NOMO-1 (cell line): ENCODE results near the gene ZNF263.

ENCODE experiments used
- DNase-seq, 2 experiments: peaks; one replicate each; lab custom pipeline; 2025; ENCODE audit not compliant: unreplicated experiment in 2 of 2; lab: John Stamatoyannopoulos, UW

ZNF263 gene

GRCh38 chr16:3282730-3283542, at the start of gene ZNF263:
Gene ZNF263, plus strand, starts transcription at chr16:3283491. Its CDS starts 328 bp downstream, at chr16:3283819.
- DNase-seq: peak; percentile 98 to 99

GRCh38 chr16:3234543-3234856, 48.8 kb upstream of the ZNF263 start:
- no peak for DNase-seq

- DNase-seq: peak; percentile 92
These were observed 48.3 kb upstream of the ZNF263 start, which contains the start of gene ZNF200 for GRCh38 chr16:3234857-3235561. Gene ZNF200, minus strand, starts transcription at chr16:3235158. Its CDS starts 1,403 bp downstream, at chr16:3233755.

GRCh38 chr16:3235856-3236669, 47.2 kb upstream of the ZNF263 start:
- no peak for DNase-seq

GRCh38 chr16:3241761-3242160, 41.5 kb upstream of the ZNF263 start:
- DNase-seq: no peak

- DNase-seq: peak; percentile 20 to 79
These were observed 40.6 kb upstream of the ZNF263 start for GRCh38 chr16:3242709-3243108.

GRCh38 chr16:3243882-3244281, 39.4 kb upstream of the ZNF263 start:
- no peak for DNase-seq

- DNase-seq: no peak
These were observed 37.3 kb upstream of the ZNF263 start for GRCh38 chr16:3246002-3246401.

- no peak for DNase-seq
These were observed 36.4 kb upstream of the ZNF263 start for GRCh38 chr16:3246876-3247275.

GRCh38 chr16:3248596-3248995, 34.7 kb upstream of the ZNF263 start:
- no peak for DNase-seq

GRCh38 chr16:3249020-3249419, 34.3 kb upstream of the ZNF263 start:
- DNase-seq: no peak

GRCh38 chr16:3249451-3249850, 33.8 kb upstream of the ZNF263 start:
- DNase-seq: no peak

- DNase-seq: no peak
These were observed 30.3 kb upstream of the ZNF263 start for GRCh38 chr16:3252967-3253366.

- no peak for DNase-seq
These were observed 29.0 kb upstream of the ZNF263 start for GRCh38 chr16:3254309-3254708.

GRCh38 chr16:3256146-3256865, 27.0 kb upstream of the ZNF263 start, which contains the start of gene MEFV:
Gene MEFV, minus strand, starts transcription at chr16:3256633. Its CDS starts 46 bp downstream, at chr16:3256587.
- DNase-seq: peak; percentile 68 to 87

- DNase-seq: no peak
These were observed 26.3 kb upstream of the ZNF263 start for GRCh38 chr16:3256866-3257465.

GRCh38 chr16:3259836-3260235, 23.5 kb upstream of the ZNF263 start:
- peak; percentile 8 to 35 for DNase-seq

- DNase-seq: no peak
These were observed 20.8 kb upstream of the ZNF263 start for GRCh38 chr16:3262517-3262916.

GRCh38 chr16:3264137-3265036, 18.9 kb upstream of the ZNF263 start:
- DNase-seq: peak; percentile 92 to 93
